Osteocyte (in vitro differentiated cells): ENCODE data around the gene VPS41. TPM values are rescaled to one million over a fixed set of nuclear protein-coding genes. Genes with fewer than 3 reads are reported as not detected.

Experiments used
- DNase-seq: peaks from one replicate; pipeline ENCODE4 v3.0.0; 2021; ENCODE audit warnings: mixed read lengths; ENCODE audit not compliant: unreplicated experiment; ENCODE audit errors: extremely low spot score
- H3K27ac Mint-ChIP-seq: one replicate; pipeline ENCODE4 v1.8.0; 2021; ENCODE audit warnings: mild to moderate bottlenecking, mixed read lengths; ENCODE audit not compliant: unreplicated experiment
- H3K27me3 Mint-ChIP-seq: one replicate; pipeline ENCODE4 v1.8.0; 2021; ENCODE audit warnings: mixed read lengths; ENCODE audit not compliant: unreplicated experiment
- H3K36me3 Mint-ChIP-seq: one replicate; pipeline ENCODE4 v1.8.0; 2021; ENCODE audit warnings: mixed read lengths; ENCODE audit not compliant: unreplicated experiment
- H3K4me1 Mint-ChIP-seq: one replicate; pipeline ENCODE4 v1.8.0; 2021; ENCODE audit warnings: mixed read lengths; ENCODE audit not compliant: unreplicated experiment
- H3K4me3 Mint-ChIP-seq: one replicate; pipeline ENCODE4 v1.8.0; 2021; ENCODE audit warnings: mild to moderate bottlenecking, moderate library complexity, mixed read lengths; ENCODE audit not compliant: unreplicated experiment
- H3K9me3 Mint-ChIP-seq: one replicate; pipeline ENCODE4 v1.8.0; 2021; ENCODE audit warnings: mixed read lengths; ENCODE audit not compliant: unreplicated experiment
- CTCF ChIP-seq: fragments of 200-600 bp; sonication (generic); IDR thresholded peaks from 2 replicates; pipeline ENCODE4 v1.5.0; 2021; ENCODE audit warnings: antibody characterized with exemption, mild to moderate bottlenecking, moderate library complexity
- total RNA-seq: library from RNA; stranded (reverse); gene quantifications from 2 replicates; pipeline ENCODE4 v1.2.1, GENCODE V29; 2021

VPS41 gene
- total RNA-seq, 1 donor from 2014 or later = 105 TPM

- Mint-ChIP-seq H3K4me1 (no peaks in the 10 kb centered on the region), H3K9me3 (no peaks in the 10 kb centered on the region), H3K36me3 (peaks cover 56% of the 10 kb centered on the region), H3K27me3 (no peaks in the 10 kb centered on the region), H3K4me3 (no peak overlapping the region), H3K27ac (no peak overlapping the region)
- DNase-seq = no peak
- no peak for TF ChIP-seq CTCF
Measured at GRCh38 chr7:38751416-38751815, 157.6 kb downstream of the VPS41 start.

- TF ChIP-seq CTCF = peak; percentile 47
- H3K4me1 Mint-ChIP-seq = peaks cover 4% of the 10 kb centered on the region
- no peak for DNase-seq
- no peak overlapping the region for H3K4me3 Mint-ChIP-seq
- peaks cover 56% of the 10 kb centered on the region for H3K36me3 Mint-ChIP-seq
- H3K27ac Mint-ChIP-seq = no peak overlapping the region
- H3K27me3 Mint-ChIP-seq = no peaks in the 10 kb centered on the region
- no peaks in the 10 kb centered on the region for H3K9me3 Mint-ChIP-seq
Measured at GRCh38 chr7:38748056-38748610, 160.9 kb downstream of the VPS41 start.

GRCh38 chr7:38746438-38746837 is 162.6 kb downstream of the VPS41 start:
- Mint-ChIP-seq H3K9me3 (no peaks in the 10 kb centered on the region), H3K27ac (no peak overlapping the region), H3K4me1 (peaks cover 4% of the 10 kb centered on the region), H3K36me3 (peaks cover 56% of the 10 kb centered on the region), H3K4me3 (no peak overlapping the region), H3K27me3 (no peaks in the 10 kb centered on the region)
- TF ChIP-seq CTCF = no peak
- DNase-seq = no peak

- Mint-ChIP-seq H3K27ac (no peak overlapping the region), H3K9me3 (no peaks in the 10 kb centered on the region), H3K4me1 (peaks cover 4% of the 10 kb centered on the region), H3K27me3 (no peaks in the 10 kb centered on the region), H3K4me3 (no peak overlapping the region), H3K36me3 (peaks cover 54% of the 10 kb centered on the region)
- DNase-seq = no peak
- no peak for TF ChIP-seq CTCF
Measured at GRCh38 chr7:38744746-38745145, 164.2 kb downstream of the VPS41 start.

GRCh38 chr7:38743899-38744298 is 165.1 kb downstream of the VPS41 start:
- no peak overlapping the region for H3K27ac Mint-ChIP-seq
- no peaks in the 10 kb centered on the region for H3K9me3 Mint-ChIP-seq
- H3K36me3 Mint-ChIP-seq = peaks cover 56% of the 10 kb centered on the region
- no peak for TF ChIP-seq CTCF
- H3K4me1 Mint-ChIP-seq = peaks cover 4% of the 10 kb centered on the region
- H3K4me3 Mint-ChIP-seq = no peak overlapping the region
- DNase-seq = no peak
- no peaks in the 10 kb centered on the region for H3K27me3 Mint-ChIP-seq
